ENCODE measurements around the gene GKAP1. TPM values are rescaled to one million over a fixed set of nuclear protein-coding genes. Genes with fewer than 3 reads are reported as not detected.

The GKAP1 gene
- total and polyA plus RNA-seq, 2 of the 13 experiments (the other 11 are each of a cell fraction or from before 2014, with no cell fraction given) = 5.6 to 6.1 TPM

- TF ChIP-seq FOXP1 (IDR thresholded peaks at IDR 0.05) (no peak), FOXP1 (CRISPR knock-in tag; IDR thresholded peaks at IDR 0.05) (peak; percentile 29; the same call in 1 of the 2 replicates), HNRNPL (IDR thresholded peaks at IDR 0.05; ENCODE audit: low read depth, low read length) (0 out of 2 replicates have a peak, but pooled peaks have one; percentile 17), SOX13 (IDR thresholded peaks at IDR 0.05) (0 out of 2 replicates have a peak, but pooled peaks have one; percentile 6), SOX13 (CRISPR knock-in tag; conservative IDR thresholded peaks at IDR 0.05 in 1 of 2, IDR thresholded peaks at IDR 0.05 in 1 of 2) (0 out of 4 replicates have a peak, but pooled peaks of 1 of the 2 experiments have one; percentile 27), ARID3A (IDR thresholded peaks at IDR 0.05; ENCODE audit: low read depth, low read length) (peak; percentile 47; the same call in 1 of the 2 replicates), ZNF761 (CRISPR knock-in tag; conservative IDR thresholded peaks at IDR 0.05) (no peak), ZEB1 (IDR thresholded peaks at IDR 0.05; ENCODE audit: insufficient replicate concordance, low read depth) (no peak), ARNTL (CRISPR knock-in tag; IDR thresholded peaks at IDR 0.05) (no peak), ZNF3 (CRISPR knock-in tag; IDR thresholded peaks at IDR 0.05) (peak; percentile 11; the same call in 1 of the 2 replicates), HMGXB4 (CRISPR knock-in tag; IDR thresholded peaks at IDR 0.05; ENCODE audit: borderline replicate concordance in 1 of 2, low read depth in 1 of 2) (peak in 1 of 2 experiments; percentile 28; a peak in 1 of 4 replicates), CEBPG (CRISPR knock-in tag; IDR thresholded peaks at IDR 0.05) (peak; percentile 90), ZC3H13 (CRISPR knock-in tag; IDR thresholded peaks at IDR 0.05) (0 out of 2 replicates have a peak, but pooled peaks have one; percentile 49), HNF4A (CRISPR knock-in tag; IDR thresholded peaks at IDR 0.05) (peak; percentile 14; the same call in 1 of the 2 replicates), TFAP4 (IDR thresholded peaks at IDR 0.05; ENCODE audit: borderline replicate concordance, low read depth) (peak; percentile 50), FOXK2 (IDR thresholded peaks at IDR 0.05) (peak; percentile 76; the same call in 1 of the 2 replicates), ZNF24 (IDR thresholded peaks at IDR 0.05) (peak; percentile 24; the same call in 1 of the 2 replicates)
- TF ChIP-seq, protein P1, sequence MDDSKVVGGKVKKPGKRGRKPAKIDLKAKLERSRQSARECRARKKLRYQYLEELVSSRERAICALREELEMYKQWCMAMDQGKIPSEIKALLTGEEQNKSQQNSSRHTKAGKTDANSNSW (CRISPR knock-in tag; IDR thresholded peaks at IDR 0.05; ENCODE audit: borderline replicate concordance) = no peak
- TF ChIP-seq, protein P2, sequence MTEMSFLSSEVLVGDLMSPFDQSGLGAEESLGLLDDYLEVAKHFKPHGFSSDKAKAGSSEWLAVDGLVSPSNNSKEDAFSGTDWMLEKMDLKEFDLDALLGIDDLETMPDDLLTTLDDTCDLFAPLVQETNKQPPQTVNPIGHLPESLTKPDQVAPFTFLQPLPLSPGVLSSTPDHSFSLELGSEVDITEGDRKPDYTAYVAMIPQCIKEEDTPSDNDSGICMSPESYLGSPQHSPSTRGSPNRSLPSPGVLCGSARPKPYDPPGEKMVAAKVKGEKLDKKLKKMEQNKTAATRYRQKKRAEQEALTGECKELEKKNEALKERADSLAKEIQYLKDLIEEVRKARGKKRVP (CRISPR knock-in tag; IDR thresholded peaks at IDR 0.05) = peak in 1 of 2 experiments; percentile 97; a peak in 2 of 4 replicates
These were observed 108.9 kb downstream of the GKAP1 start (continued) for GRCh38 chr9:83708515-83709158.

Data from HepG2 (cell line).